GM23338 (cell line): ENCODE data around the gene RFX6. TPM values are rescaled to one million over a fixed set of nuclear protein-coding genes. Genes with fewer than 3 reads are reported as not detected.

Experiments
- ATAC-seq: fragments of 200-7000 bp; cut with Tn5 transposase; 3 replicates; pipeline ENCODE4 v1.9.1; 2020
- DNase-seq: peaks from one replicate; pipeline ENCODE4 v3.0.0-alpha.2; 2015; ENCODE audit warnings: low spot score
- H2AFZ ChIP-seq: fragments of 200-600 bp; sonication (generic); 2 replicates; pipeline ENCODE4 v1.8.0; 2016; ENCODE audit warnings: antibody characterized with exemption, mild to moderate bottlenecking, moderate library complexity
- H3F3A ChIP-seq: fragments of 200-600 bp; sonication (generic); replicated peaks from 2 replicates; pipeline ENCODE4 v1.8.0; 2017; ENCODE audit warnings: antibody characterized with exemption, mixed run types, low read depth
- H3K27ac ChIP-seq: fragments of 200-600 bp; sonication (generic); 2 replicates; pipeline ENCODE4 v1.6.1; 2016; ENCODE audit warnings: low read depth
- H3K27me3 ChIP-seq: fragments of 200-600 bp; sonication (generic); 2 replicates; pipeline ENCODE4 v1.8.0; 2016; ENCODE audit warnings: mild to moderate bottlenecking, mixed run types, moderate library complexity; ENCODE audit not compliant: insufficient read depth
- H3K36me3 ChIP-seq: fragments of 200-600 bp; sonication (generic); 2 replicates; pipeline ENCODE4 v1.8.0; 2016; ENCODE audit warnings: mild to moderate bottlenecking; ENCODE audit not compliant: insufficient read depth
- H3K4me1 ChIP-seq: fragments of 200-600 bp; sonication (generic); 2 replicates; pipeline ENCODE4 v1.8.0; 2016; ENCODE audit warnings: mild to moderate bottlenecking, moderate library complexity; ENCODE audit not compliant: insufficient read depth
- H3K4me2 ChIP-seq: fragments of 200-600 bp; sonication (generic); 2 replicates; pipeline ENCODE4 v1.7.1; 2017; ENCODE audit warnings: mixed run types
- H3K4me3 ChIP-seq: fragments of 200-600 bp; sonication (generic); 2 replicates; pipeline ENCODE4 v1.6.1; 2016; ENCODE audit warnings: mixed run types
- H3K79me2 ChIP-seq: fragments of 200-600 bp; sonication (generic); replicated peaks from 2 replicates; pipeline ENCODE4 v1.8.0; 2017; ENCODE audit warnings: mild to moderate bottlenecking; ENCODE audit not compliant: insufficient read depth
- H3K9me2 ChIP-seq: fragments of 200-600 bp; sonication (generic); 2 replicates; pipeline ENCODE4 v1.8.0; 2017; ENCODE audit not compliant: insufficient read depth
- H4K20me1 ChIP-seq: fragments of 200-600 bp; sonication (generic); replicated peaks from 2 replicates; pipeline ENCODE4 v1.8.0; 2017; ENCODE audit warnings: mild to moderate bottlenecking; ENCODE audit not compliant: insufficient read depth
- H3K27ac Mint-ChIP-seq: 2 replicates; pipeline ENCODE4 v1.8.0; 2020; ENCODE audit warnings: inconsistent platforms, mild to moderate bottlenecking, moderate library complexity, mixed read lengths
- H3K27me3 Mint-ChIP-seq: 3 replicates; pipeline ENCODE4 v1.8.0; 2022; ENCODE audit warnings: low read depth, mild to moderate bottlenecking, moderate library complexity, mixed read lengths, inconsistent platforms; ENCODE audit not compliant: insufficient read depth, poor library complexity
- H3K36me3 Mint-ChIP-seq: 3 replicates; pipeline ENCODE4 v1.8.0; 2021; ENCODE audit warnings: low read depth, mild to moderate bottlenecking, inconsistent platforms, moderate library complexity, mixed read lengths
- H3K4me1 Mint-ChIP-seq: 3 replicates; pipeline ENCODE4 v1.8.0; 2020; ENCODE audit warnings: mild to moderate bottlenecking, inconsistent platforms, mixed read lengths
- H3K4me3 Mint-ChIP-seq: 3 replicates; pipeline ENCODE4 v1.8.0; 2021; ENCODE audit warnings: moderate library complexity, mild to moderate bottlenecking, inconsistent platforms, mixed read lengths
- H3K9me3 Mint-ChIP-seq: 3 replicates; pipeline ENCODE4 v1.8.0; 2020; ENCODE audit warnings: moderate library complexity, mild to moderate bottlenecking, inconsistent platforms, mixed read lengths
- CREB1 ChIP-seq: fragments of 250-450 bp; sonication (Bioruptor Pico); IDR thresholded peaks from 2 replicates; pipeline ENCODE4 v1.5.0; 2020; ENCODE audit warnings: low read depth, mild to moderate bottlenecking, moderate library complexity
- EZH2 ChIP-seq: fragments of 200-600 bp; sonication (generic); IDR thresholded peaks from one replicate; pipeline ENCODE4 v1.8.0; 2017; ENCODE audit warnings: antibody characterized with exemption, mild to moderate bottlenecking, low read depth; ENCODE audit not compliant: unreplicated experiment
- EZH2phosphoT487 ChIP-seq: fragments of 200-600 bp; sonication (generic); IDR thresholded peaks from one replicate; pipeline ENCODE4 v1.8.1; 2018; ENCODE audit warnings: antibody characterized with exemption; ENCODE audit not compliant: unreplicated experiment
- JUNB ChIP-seq: IDR thresholded peaks from one replicate; pipeline ENCODE4 v1.6.1; 2016; ENCODE audit warnings: antibody characterized with exemption; ENCODE audit not compliant: unreplicated experiment
- NANOG ChIP-seq: IDR thresholded peaks from 2 replicates; pipeline ENCODE4 v1.6.1; 2016; ENCODE audit warnings: antibody characterized with exemption, borderline replicate concordance
- POLR2AphosphoS5 ChIP-seq: IDR thresholded peaks from 2 replicates; pipeline ENCODE4 v1.6.1; 2016; ENCODE audit warnings: antibody characterized with exemption, low read depth
- STAT1 ChIP-seq: IDR thresholded peaks from one replicate; pipeline ENCODE4 v1.6.1; 2016; ENCODE audit warnings: antibody characterized with exemption; ENCODE audit not compliant: unreplicated experiment
- ZNF114 ChIP-seq: fragments of 250-450 bp; sonication (Bioruptor Pico); IDR thresholded peaks from 2 replicates; pipeline ENCODE4 v1.5.0; 2020; ENCODE audit warnings: mild to moderate bottlenecking, moderate library complexity
- ZNF331 ChIP-seq: fragments of 250-450 bp; sonication (Bioruptor Pico); IDR thresholded peaks from 2 replicates; pipeline ENCODE4 v1.5.0; 2020; ENCODE audit warnings: low read depth, mild to moderate bottlenecking, moderate library complexity
- polyA plus RNA-seq: library from polyadenylated mRNA; unstranded; fragments of >200 nt; fragmentation: Nextera tagmentation; extraction: Ambion mirVana; gene quantifications from 2 replicates; pipeline ENCODE4 v1.2.1, GENCODE V29; 2016
- total RNA-seq: library from RNA; depleted of rRNA; stranded (reverse); fragments of >200 nt; shearing (Covaris generic); gene quantifications from 2 replicates; pipeline ENCODE4 v1.2.3, GENCODE V29; 2014
- TF ChIP-seq, protein P1 (sequence below), 2 experiments: fragments of 200-600 bp in 1 of 2; sonication (generic) in 1 of 2; conservative IDR thresholded peaks; 2 replicates each; pipeline versions ENCODE4 v1.5.1 to v1.6.1; 2016 to 2017; ENCODE audit warnings: antibody characterized with exemption in 2 of 2, low read depth in 2 of 2, mild to moderate bottlenecking in 2 of 2, moderate library complexity in 1 of 2
- TF ChIP-seq, protein P2 (sequence below): fragments of 250-450 bp; sonication (Bioruptor Pico); IDR thresholded peaks from 2 replicates; pipeline ENCODE4 v1.5.0; 2020; ENCODE audit warnings: mild to moderate bottlenecking, moderate library complexity
- TF ChIP-seq, protein P3 (sequence below): IDR thresholded peaks from 2 replicates; pipeline ENCODE4 v1.6.1; 2016; ENCODE audit warnings: antibody characterized with exemption
- TF ChIP-seq, protein P4 (sequence below): IDR thresholded peaks from one replicate; pipeline ENCODE4 v1.6.1; 2018; ENCODE audit warnings: antibody characterized with exemption; ENCODE audit not compliant: unreplicated experiment

RFX6 gene
- total and polyA plus RNA-seq, 2 experiments from 2014 or later, result 0.35 TPM; not detected in 1

DNA sequence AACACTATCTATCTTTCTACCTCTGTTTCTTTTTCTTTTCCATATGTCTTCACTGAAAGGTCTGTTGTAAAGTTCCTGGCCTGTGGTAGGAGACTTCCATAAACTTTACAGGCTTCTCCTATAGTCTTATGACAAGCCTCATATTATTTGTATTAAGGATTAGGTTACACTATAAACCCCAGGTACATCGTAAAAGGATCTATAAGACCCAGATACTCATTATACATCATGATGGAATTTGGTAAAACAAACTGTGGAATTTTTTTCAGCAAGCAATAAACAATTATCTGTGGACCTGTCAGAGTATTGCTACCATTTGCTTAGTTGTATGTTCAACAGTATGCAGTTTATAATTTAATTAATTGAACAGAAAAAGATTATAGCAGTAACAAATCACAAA is 55.5 kb downstream of the RFX6 start:
- Histone ChIP-seq H3K4me3 (no peak overlapping the region), H3K36me3 (no peaks in the 10 kb centered on the region), H3K9me2 (no peaks in the 10 kb centered on the region), H3K4me1 (peaks cover 3% of the 10 kb centered on the region; the same call in 1 of the 2 replicates), H2AFZ (no peak overlapping the region), H3F3A (no peaks in the 10 kb centered on the region), H3K27ac (no peak overlapping the region), H3K4me2 (no peak overlapping the region), H3K27me3 (no peaks in the 10 kb centered on the region), H4K20me1 (no peaks in the 10 kb centered on the region), H3K79me2 (no peaks in the 10 kb centered on the region)
- no peaks in the 10 kb centered on the region for H3K9me3 Mint-ChIP-seq
- ATAC-seq (no peak), DNase-seq (no peak)
- H3K27me3 Mint-ChIP-seq, result no peaks in the 10 kb centered on the region
- no peak for TF ChIP-seq EZH2
- TF ChIP-seq ZNF114 (CRISPR knock-in tag), result no peak
- TF ChIP-seq ZNF331 (CRISPR knock-in tag), result no peak
- no peak for TF ChIP-seq JUNB
- TF ChIP-seq, protein P1, sequence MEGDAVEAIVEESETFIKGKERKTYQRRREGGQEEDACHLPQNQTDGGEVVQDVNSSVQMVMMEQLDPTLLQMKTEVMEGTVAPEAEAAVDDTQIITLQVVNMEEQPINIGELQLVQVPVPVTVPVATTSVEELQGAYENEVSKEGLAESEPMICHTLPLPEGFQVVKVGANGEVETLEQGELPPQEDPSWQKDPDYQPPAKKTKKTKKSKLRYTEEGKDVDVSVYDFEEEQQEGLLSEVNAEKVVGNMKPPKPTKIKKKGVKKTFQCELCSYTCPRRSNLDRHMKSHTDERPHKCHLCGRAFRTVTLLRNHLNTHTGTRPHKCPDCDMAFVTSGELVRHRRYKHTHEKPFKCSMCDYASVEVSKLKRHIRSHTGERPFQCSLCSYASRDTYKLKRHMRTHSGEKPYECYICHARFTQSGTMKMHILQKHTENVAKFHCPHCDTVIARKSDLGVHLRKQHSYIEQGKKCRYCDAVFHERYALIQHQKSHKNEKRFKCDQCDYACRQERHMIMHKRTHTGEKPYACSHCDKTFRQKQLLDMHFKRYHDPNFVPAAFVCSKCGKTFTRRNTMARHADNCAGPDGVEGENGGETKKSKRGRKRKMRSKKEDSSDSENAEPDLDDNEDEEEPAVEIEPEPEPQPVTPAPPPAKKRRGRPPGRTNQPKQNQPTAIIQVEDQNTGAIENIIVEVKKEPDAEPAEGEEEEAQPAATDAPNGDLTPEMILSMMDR (conservative IDR thresholded peaks at IDR 0.05; ENCODE audit: low read depth in 2 of 2), result no peak
- TF ChIP-seq STAT1, result no peak
- no peak for TF ChIP-seq NANOG
- TF ChIP-seq, protein P2, sequence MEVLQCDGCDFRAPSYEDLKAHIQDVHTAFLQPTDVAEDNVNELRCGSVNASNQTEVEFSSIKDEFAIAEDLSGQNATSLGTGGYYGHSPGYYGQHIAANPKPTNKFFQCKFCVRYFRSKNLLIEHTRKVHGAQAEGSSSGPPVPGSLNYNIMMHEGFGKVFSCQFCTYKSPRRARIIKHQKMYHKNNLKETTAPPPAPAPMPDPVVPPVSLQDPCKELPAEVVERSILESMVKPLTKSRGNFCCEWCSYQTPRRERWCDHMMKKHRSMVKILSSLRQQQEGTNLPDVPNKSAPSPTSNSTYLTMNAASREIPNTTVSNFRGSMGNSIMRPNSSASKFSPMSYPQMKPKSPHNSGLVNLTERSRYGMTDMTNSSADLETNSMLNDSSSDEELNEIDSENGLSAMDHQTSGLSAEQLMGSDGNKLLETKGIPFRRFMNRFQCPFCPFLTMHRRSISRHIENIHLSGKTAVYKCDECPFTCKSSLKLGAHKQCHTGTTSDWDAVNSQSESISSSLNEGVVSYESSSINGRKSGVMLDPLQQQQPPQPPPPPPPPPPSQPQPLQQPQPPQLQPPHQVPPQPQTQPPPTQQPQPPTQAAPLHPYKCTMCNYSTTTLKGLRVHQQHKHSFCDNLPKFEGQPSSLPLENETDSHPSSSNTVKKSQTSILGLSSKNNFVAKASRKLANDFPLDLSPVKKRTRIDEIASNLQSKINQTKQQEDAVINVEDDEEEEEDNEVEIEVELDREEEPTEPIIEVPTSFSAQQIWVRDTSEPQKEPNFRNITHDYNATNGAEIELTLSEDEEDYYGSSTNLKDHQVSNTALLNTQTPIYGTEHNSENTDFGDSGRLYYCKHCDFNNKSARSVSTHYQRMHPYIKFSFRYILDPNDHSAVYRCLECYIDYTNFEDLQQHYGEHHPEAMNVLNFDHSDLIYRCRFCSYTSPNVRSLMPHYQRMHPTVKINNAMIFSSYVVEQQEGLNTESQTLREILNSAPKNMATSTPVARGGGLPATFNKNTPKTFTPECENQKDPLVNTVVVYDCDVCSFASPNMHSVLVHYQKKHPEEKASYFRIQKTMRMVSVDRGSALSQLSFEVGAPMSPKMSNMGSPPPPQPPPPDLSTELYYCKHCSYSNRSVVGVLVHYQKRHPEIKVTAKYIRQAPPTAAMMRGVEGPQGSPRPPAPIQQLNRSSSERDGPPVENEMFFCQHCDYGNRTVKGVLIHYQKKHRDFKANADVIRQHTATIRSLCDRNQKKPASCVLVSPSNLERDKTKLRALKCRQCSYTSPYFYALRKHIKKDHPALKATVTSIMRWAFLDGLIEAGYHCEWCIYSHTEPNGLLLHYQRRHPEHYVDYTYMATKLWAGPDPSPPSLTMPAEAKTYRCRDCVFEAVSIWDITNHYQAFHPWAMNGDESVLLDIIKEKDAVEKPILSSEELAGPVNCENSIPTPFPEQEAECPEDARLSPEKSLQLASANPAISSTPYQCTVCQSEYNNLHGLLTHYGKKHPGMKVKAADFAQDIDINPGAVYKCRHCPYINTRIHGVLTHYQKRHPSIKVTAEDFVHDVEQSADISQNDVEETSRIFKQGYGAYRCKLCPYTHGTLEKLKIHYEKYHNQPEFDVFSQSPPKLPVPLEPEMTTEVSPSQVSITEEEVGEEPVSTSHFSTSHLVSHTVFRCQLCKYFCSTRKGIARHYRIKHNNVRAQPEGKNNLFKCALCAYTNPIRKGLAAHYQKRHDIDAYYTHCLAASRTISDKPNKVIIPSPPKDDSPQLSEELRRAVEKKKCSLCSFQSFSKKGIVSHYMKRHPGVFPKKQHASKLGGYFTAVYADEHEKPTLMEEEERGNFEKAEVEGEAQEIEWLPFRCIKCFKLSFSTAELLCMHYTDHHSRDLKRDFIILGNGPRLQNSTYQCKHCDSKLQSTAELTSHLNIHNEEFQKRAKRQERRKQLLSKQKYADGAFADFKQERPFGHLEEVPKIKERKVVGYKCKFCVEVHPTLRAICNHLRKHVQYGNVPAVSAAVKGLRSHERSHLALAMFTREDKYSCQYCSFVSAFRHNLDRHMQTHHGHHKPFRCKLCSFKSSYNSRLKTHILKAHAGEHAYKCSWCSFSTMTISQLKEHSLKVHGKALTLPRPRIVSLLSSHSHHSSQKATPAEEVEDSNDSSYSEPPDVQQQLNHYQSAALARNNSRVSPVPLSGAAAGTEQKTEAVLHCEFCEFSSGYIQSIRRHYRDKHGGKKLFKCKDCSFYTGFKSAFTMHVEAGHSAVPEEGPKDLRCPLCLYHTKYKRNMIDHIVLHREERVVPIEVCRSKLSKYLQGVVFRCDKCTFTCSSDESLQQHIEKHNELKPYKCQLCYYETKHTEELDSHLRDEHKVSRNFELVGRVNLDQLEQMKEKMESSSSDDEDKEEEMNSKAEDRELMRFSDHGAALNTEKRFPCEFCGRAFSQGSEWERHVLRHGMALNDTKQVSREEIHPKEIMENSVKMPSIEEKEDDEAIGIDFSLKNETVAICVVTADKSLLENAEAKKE (CRISPR knock-in tag), result no peak
- TF ChIP-seq, protein P3, sequence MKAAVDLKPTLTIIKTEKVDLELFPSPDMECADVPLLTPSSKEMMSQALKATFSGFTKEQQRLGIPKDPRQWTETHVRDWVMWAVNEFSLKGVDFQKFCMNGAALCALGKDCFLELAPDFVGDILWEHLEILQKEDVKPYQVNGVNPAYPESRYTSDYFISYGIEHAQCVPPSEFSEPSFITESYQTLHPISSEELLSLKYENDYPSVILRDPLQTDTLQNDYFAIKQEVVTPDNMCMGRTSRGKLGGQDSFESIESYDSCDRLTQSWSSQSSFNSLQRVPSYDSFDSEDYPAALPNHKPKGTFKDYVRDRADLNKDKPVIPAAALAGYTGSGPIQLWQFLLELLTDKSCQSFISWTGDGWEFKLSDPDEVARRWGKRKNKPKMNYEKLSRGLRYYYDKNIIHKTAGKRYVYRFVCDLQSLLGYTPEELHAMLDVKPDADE, result no peak
- no peak for TF ChIP-seq POLR2AphosphoS5
- TF ChIP-seq, protein P4, sequence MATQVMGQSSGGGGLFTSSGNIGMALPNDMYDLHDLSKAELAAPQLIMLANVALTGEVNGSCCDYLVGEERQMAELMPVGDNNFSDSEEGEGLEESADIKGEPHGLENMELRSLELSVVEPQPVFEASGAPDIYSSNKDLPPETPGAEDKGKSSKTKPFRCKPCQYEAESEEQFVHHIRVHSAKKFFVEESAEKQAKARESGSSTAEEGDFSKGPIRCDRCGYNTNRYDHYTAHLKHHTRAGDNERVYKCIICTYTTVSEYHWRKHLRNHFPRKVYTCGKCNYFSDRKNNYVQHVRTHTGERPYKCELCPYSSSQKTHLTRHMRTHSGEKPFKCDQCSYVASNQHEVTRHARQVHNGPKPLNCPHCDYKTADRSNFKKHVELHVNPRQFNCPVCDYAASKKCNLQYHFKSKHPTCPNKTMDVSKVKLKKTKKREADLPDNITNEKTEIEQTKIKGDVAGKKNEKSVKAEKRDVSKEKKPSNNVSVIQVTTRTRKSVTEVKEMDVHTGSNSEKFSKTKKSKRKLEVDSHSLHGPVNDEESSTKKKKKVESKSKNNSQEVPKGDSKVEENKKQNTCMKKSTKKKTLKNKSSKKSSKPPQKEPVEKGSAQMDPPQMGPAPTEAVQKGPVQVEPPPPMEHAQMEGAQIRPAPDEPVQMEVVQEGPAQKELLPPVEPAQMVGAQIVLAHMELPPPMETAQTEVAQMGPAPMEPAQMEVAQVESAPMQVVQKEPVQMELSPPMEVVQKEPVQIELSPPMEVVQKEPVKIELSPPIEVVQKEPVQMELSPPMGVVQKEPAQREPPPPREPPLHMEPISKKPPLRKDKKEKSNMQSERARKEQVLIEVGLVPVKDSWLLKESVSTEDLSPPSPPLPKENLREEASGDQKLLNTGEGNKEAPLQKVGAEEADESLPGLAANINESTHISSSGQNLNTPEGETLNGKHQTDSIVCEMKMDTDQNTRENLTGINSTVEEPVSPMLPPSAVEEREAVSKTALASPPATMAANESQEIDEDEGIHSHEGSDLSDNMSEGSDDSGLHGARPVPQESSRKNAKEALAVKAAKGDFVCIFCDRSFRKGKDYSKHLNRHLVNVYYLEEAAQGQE, result no peak
- TF ChIP-seq EZH2phosphoT487, result no peak
- TF ChIP-seq CREB1 (CRISPR knock-in tag), result no peak
- peaks cover 8% of the 10 kb centered on the region for H3K4me1 Mint-ChIP-seq
- H3K4me3 Mint-ChIP-seq, result no peak overlapping the region
- H3K27ac Mint-ChIP-seq, result no peak overlapping the region
- no peaks in the 10 kb centered on the region for H3K36me3 Mint-ChIP-seq
